GM19324 (cell line): ENCODE measurements around the gene TM7SF3.

Experiments used
- ATAC-seq: cut with Tn5 transposase; IDR thresholded peaks from one replicate; pipeline ENCODE4 v1.9.1; 2021; ENCODE audit warnings: mild to moderate bottlenecking, moderate library complexity; ENCODE audit not compliant: unreplicated experiment, low FRiP score

The TM7SF3 gene

GRCh38 chr12:26936559-26937442 is 77.4 kb downstream of the TM7SF3 start:
- ATAC-seq, result no peak

DNA sequence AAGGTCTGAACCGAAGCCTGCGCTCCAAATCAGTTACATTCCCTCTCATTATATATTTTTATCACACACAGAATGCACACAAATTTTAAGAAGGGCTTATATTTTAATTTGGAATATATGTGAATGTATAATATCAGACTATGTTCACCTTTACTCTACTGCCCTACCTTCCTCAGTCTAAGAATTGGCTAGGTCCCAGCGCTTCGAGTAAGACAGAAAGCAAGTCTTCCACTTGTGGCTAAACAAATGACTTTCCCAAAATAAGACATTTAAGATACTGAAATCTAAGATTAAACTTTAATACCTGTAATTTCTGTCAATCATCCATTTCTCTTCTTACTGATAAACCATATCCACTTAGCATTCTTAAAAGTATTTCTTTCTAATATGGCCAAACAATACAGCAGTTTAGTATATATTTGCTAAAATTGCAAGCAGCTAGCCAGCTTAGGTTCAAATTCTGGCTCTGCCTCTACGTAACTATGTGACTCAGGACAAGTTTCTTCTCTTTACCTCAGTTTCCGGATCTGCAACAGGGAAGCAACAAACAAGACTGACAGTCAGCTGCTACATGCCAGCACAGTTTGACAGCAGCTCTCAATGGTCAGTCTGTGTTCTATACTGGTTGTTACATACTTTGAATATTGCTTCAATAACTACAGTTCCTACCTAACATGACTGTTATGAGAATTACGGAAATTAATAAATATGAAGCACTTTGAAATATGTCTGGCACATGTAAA is 78.4 kb downstream of the TM7SF3 start:
- ATAC-seq, result no peak

DNA sequence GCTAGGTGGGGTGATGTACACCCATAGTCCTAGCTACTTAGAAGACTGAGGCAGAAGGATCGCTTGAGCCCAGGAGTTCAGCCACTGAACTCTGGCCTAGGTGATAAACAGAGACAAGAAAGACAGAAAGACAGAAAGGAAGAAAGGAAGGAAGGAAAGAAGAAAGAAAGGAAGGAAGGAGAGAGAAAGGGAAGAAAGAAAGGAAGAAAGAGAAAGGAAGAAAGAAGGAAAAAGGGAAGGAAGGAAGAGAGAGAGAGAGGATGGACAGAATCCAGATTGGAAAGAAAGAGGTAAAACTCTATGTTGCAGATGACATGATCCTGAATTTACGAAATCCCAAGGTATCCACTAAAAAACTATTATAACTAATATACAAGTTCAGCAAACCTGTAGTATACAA is 84.6 kb downstream of the TM7SF3 start:
- ATAC-seq, result no peak

GRCh38 chr12:26928661-26929060 is 85.5 kb downstream of the TM7SF3 start:
- no peak for ATAC-seq
